Measurements from ENCODE around the gene TEAD1.

The TEAD1 gene

GRCh38 chr11:12680940-12681258 is 6.7 kb downstream of the TEAD1 start:
- H3K36me3 ChIP-seq, result peaks cover 22% of the 10 kb centered on the region
- DNase-seq, result no peak

GRCh38 chr11:12681466-12681865 is 7.2 kb downstream of the TEAD1 start:
- Histone ChIP-seq H3K4me1 (peaks cover 23% of the 10 kb centered on the region), H3K4me3 (ENCODE audit: low read depth, low read length) (no peak overlapping the region), H3K36me3 (peaks cover 16% of the 10 kb centered on the region), H3K27me3 (no peaks in the 10 kb centered on the region), H3K9me3 (no peaks in the 10 kb centered on the region)
- TF ChIP-seq CTCF (IDR thresholded peaks at IDR 0.05; ENCODE audit: low read depth, low read length), result no peak
- no peak for DNase-seq

More at GRCh38 chr11:12680940-12681258, 6.7 kb downstream of the TEAD1 start:
- no peaks in the 10 kb centered on the region for H3K9me3 ChIP-seq
- H3K4me1 ChIP-seq, result peaks cover 23% of the 10 kb centered on the region
- H3K4me3 ChIP-seq (ENCODE audit: low read depth, low read length), result peak overlapping the region; percentile 86
- no peaks in the 10 kb centered on the region for H3K27me3 ChIP-seq
- TF ChIP-seq CTCF (IDR thresholded peaks at IDR 0.05; ENCODE audit: low read depth, low read length), result no peak

- no peak for DNase-seq
- Histone ChIP-seq H3K4me1 (peaks cover 23% of the 10 kb centered on the region), H3K27me3 (no peaks in the 10 kb centered on the region), H3K4me3 (ENCODE audit: low read depth, low read length) (no peak overlapping the region), H3K9me3 (no peaks in the 10 kb centered on the region), H3K36me3 (peaks cover 15% of the 10 kb centered on the region)
- TF ChIP-seq CTCF (IDR thresholded peaks at IDR 0.05; ENCODE audit: low read depth, low read length), result no peak
Observed at GRCh38 chr11:12682288-12682687, 8.1 kb downstream of the TEAD1 start.

GRCh38 chr11:12682737-12683500 is 8.7 kb downstream of the TEAD1 start:
- Histone ChIP-seq H3K36me3 (peaks cover 15% of the 10 kb centered on the region), H3K27me3 (no peaks in the 10 kb centered on the region), H3K9me3 (no peaks in the 10 kb centered on the region), H3K4me3 (ENCODE audit: low read depth, low read length) (no peak overlapping the region), H3K4me1 (peaks cover 26% of the 10 kb centered on the region)
- no peak for TF ChIP-seq CTCF (IDR thresholded peaks at IDR 0.05; ENCODE audit: low read depth, low read length)
- no peak for DNase-seq

- DNase-seq, result no peak
- TF ChIP-seq CTCF (IDR thresholded peaks at IDR 0.05; ENCODE audit: low read depth, low read length), result no peak
- Histone ChIP-seq H3K9me3 (no peaks in the 10 kb centered on the region), H3K36me3 (peaks cover 15% of the 10 kb centered on the region), H3K4me1 (peaks cover 26% of the 10 kb centered on the region), H3K27me3 (no peaks in the 10 kb centered on the region), H3K4me3 (ENCODE audit: low read depth, low read length) (no peak overlapping the region)
Observed at GRCh38 chr11:12683874-12684273, 9.7 kb downstream of the TEAD1 start.

- no peaks in the 10 kb centered on the region for H3K27me3 ChIP-seq
- H3K36me3 ChIP-seq, result peaks cover 15% of the 10 kb centered on the region
- TF ChIP-seq CTCF (IDR thresholded peaks at IDR 0.05; ENCODE audit: low read depth, low read length), result no peak
- H3K4me3 ChIP-seq (ENCODE audit: low read depth, low read length), result no peak overlapping the region
- no peaks in the 10 kb centered on the region for H3K9me3 ChIP-seq
- H3K4me1 ChIP-seq, result peaks cover 26% of the 10 kb centered on the region
- DNase-seq, result no peak
Observed at GRCh38 chr11:12684315-12684714, 10.1 kb downstream of the TEAD1 start.

Data from BE2C (cell line).